ENCODE results near the gene ZNHIT2. TPM values are rescaled to one million over a fixed set of nuclear protein-coding genes. Genes with fewer than 3 reads are reported as not detected.

The ZNHIT2 gene
- total RNA-seq, 1 experiment from 2014 or later: 48.2 TPM

GRCh38 chr11:65107751-65108468 lies 9.6 kb downstream of the ZNHIT2 start:
- no peak overlapping the region for H3K4me3 ChIP-seq (ENCODE audit: low read length)
- ATAC-seq (no peak), DNase-seq (no peak)
- H3K9me2 ChIP-seq (replicated peaks; ENCODE audit: low read length): no peaks in the 10 kb centered on the region
- H3K27ac ChIP-seq (ENCODE audit: low read length): no peak overlapping the region
- no peak overlapping the region for H3K9ac ChIP-seq (ENCODE audit: low read length)
- H3K4me1 ChIP-seq (ENCODE audit: insufficient read depth, low read length): peaks cover 3% of the 10 kb centered on the region
- no peak overlapping the region for H3K4me2 ChIP-seq (ENCODE audit: low read length)
- no peaks in the 10 kb centered on the region for H3K36me3 ChIP-seq (ENCODE audit: low read depth, low read length)
- no peaks in the 10 kb centered on the region for H3F3A ChIP-seq (ENCODE audit: low read length, unreplicated experiment)
- TF ChIP-seq, protein P1, sequence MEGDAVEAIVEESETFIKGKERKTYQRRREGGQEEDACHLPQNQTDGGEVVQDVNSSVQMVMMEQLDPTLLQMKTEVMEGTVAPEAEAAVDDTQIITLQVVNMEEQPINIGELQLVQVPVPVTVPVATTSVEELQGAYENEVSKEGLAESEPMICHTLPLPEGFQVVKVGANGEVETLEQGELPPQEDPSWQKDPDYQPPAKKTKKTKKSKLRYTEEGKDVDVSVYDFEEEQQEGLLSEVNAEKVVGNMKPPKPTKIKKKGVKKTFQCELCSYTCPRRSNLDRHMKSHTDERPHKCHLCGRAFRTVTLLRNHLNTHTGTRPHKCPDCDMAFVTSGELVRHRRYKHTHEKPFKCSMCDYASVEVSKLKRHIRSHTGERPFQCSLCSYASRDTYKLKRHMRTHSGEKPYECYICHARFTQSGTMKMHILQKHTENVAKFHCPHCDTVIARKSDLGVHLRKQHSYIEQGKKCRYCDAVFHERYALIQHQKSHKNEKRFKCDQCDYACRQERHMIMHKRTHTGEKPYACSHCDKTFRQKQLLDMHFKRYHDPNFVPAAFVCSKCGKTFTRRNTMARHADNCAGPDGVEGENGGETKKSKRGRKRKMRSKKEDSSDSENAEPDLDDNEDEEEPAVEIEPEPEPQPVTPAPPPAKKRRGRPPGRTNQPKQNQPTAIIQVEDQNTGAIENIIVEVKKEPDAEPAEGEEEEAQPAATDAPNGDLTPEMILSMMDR (conservative IDR thresholded peaks at IDR 0.05; ENCODE audit: low read depth, low read length): no peak
- TF ChIP-seq EZH2 (IDR thresholded peaks at IDR 0.05; ENCODE audit: low read length, unreplicated experiment) (no peak), EZH2phosphoT487 (IDR thresholded peaks at IDR 0.05; ENCODE audit: borderline replicate concordance, low read length) (no peak)
- POLR2A ChIA-PET (ENCODE audit: unreplicated experiment): no interaction called here
- H3K9me3 ChIP-seq (ENCODE audit: low read length): no peaks in the 10 kb centered on the region
- no peak overlapping the region for H2AFZ ChIP-seq (ENCODE audit: low read length)
- peaks cover 25% of the 10 kb centered on the region for H3K79me2 ChIP-seq (ENCODE audit: low read length)
- H3K27me3 ChIP-seq (ENCODE audit: low read length): no peaks in the 10 kb centered on the region
- no TSS peak for BruUV-seq (replicated peaks)
- no peaks in the 10 kb centered on the region for H4K20me1 ChIP-seq (ENCODE audit: low read length)
- intact Hi-C loops (cut with micrococcal nuclease): no loop called here
- CTCF ChIA-PET: no interaction called here

GRCh38 chr11:65107078-65107477 lies 10.4 kb downstream of the ZNHIT2 start:
- H3K27me3 ChIP-seq (ENCODE audit: low read length): no peaks in the 10 kb centered on the region
- H3K9ac ChIP-seq (ENCODE audit: low read length): no peak overlapping the region
- ATAC-seq (no peak), DNase-seq (no peak)
- H3K79me2 ChIP-seq (ENCODE audit: low read length): peaks cover 27% of the 10 kb centered on the region
- CTCF ChIA-PET: no interaction called here
- intact Hi-C loops (cut with micrococcal nuclease): no loop called here
- H4K20me1 ChIP-seq (ENCODE audit: low read length): no peaks in the 10 kb centered on the region
- H3K9me2 ChIP-seq (replicated peaks; ENCODE audit: low read length): no peaks in the 10 kb centered on the region
- TF ChIP-seq, protein P1 (conservative IDR thresholded peaks at IDR 0.05; ENCODE audit: low read depth, low read length): no peak
- no peak for TF ChIP-seq EZH2 (IDR thresholded peaks at IDR 0.05; ENCODE audit: low read length, unreplicated experiment)
- no peak for TF ChIP-seq EZH2phosphoT487 (IDR thresholded peaks at IDR 0.05; ENCODE audit: borderline replicate concordance, low read length)
- no peak overlapping the region for H2AFZ ChIP-seq (ENCODE audit: low read length)
- no peak overlapping the region for H3K4me3 ChIP-seq (ENCODE audit: low read length)
- no peak overlapping the region for H3K4me2 ChIP-seq (ENCODE audit: low read length)
- no peaks in the 10 kb centered on the region; the same call in 1 of the 2 replicates for H3K4me1 ChIP-seq (ENCODE audit: insufficient read depth, low read length)
- BruUV-seq (replicated peaks): no TSS peak
- H3K36me3 ChIP-seq (ENCODE audit: low read depth, low read length): no peaks in the 10 kb centered on the region
- H3F3A ChIP-seq (ENCODE audit: low read length, unreplicated experiment): no peaks in the 10 kb centered on the region
- POLR2A ChIA-PET (ENCODE audit: unreplicated experiment): no interaction called here
- H3K27ac ChIP-seq (ENCODE audit: low read length): no peak overlapping the region
- no peaks in the 10 kb centered on the region for H3K9me3 ChIP-seq (ENCODE audit: low read length)

GRCh38 chr11:65104628-65105027 lies 12.9 kb downstream of the ZNHIT2 start:
- Histone ChIP-seq H3K9me3 (ENCODE audit: low read length) (no peaks in the 10 kb centered on the region), H3F3A (ENCODE audit: low read length, unreplicated experiment) (no peaks in the 10 kb centered on the region), H3K36me3 (ENCODE audit: low read depth, low read length) (no peaks in the 10 kb centered on the region), H2AFZ (ENCODE audit: low read length) (no peak overlapping the region), H3K4me2 (ENCODE audit: low read length) (no peak overlapping the region), H3K4me3 (ENCODE audit: low read length) (no peak overlapping the region), H4K20me1 (ENCODE audit: low read length) (no peaks in the 10 kb centered on the region), H3K27ac (ENCODE audit: low read length) (no peak overlapping the region), H3K79me2 (ENCODE audit: low read length) (peaks cover 36% of the 10 kb centered on the region), H3K9me2 (replicated peaks; ENCODE audit: low read length) (no peaks in the 10 kb centered on the region), H3K27me3 (ENCODE audit: low read length) (no peaks in the 10 kb centered on the region), H3K9ac (ENCODE audit: low read length) (no peak overlapping the region), H3K4me1 (ENCODE audit: insufficient read depth, low read length) (no peaks in the 10 kb centered on the region)
- DNase-seq: no peak
- CTCF ChIA-PET: no interaction called here
- POLR2A ChIA-PET (ENCODE audit: unreplicated experiment): no interaction called here
- no peak for ATAC-seq
- BruUV-seq (replicated peaks): no TSS peak
- TF ChIP-seq EZH2phosphoT487 (IDR thresholded peaks at IDR 0.05; ENCODE audit: borderline replicate concordance, low read length) (no peak), EZH2 (IDR thresholded peaks at IDR 0.05; ENCODE audit: low read length, unreplicated experiment) (no peak)
- TF ChIP-seq, protein P1 (conservative IDR thresholded peaks at IDR 0.05; ENCODE audit: low read depth, low read length): no peak
- intact Hi-C loops (cut with micrococcal nuclease): no loop called here
